Neural cell (in vitro differentiated cells): ENCODE data around the gene POGZ. TPM values are rescaled to one million over a fixed set of nuclear protein-coding genes. Genes with fewer than 3 reads are reported as not detected.

Source experiments
- H2AFZ ChIP-seq: fragments of 200-600, 300-800 bp; sonication (generic), shearing (Covaris generic); 2 replicates; pipeline ENCODE4 v1.6.0; 2014; ENCODE audit warnings: low read depth, mild to moderate bottlenecking, antibody characterized with exemption, low read length, moderate library complexity
- H3F3A ChIP-seq: fragments of 200-600 bp; shearing (Covaris generic); 2 replicates; pipeline ENCODE4 v1.6.1; 2016; ENCODE audit warnings: mild to moderate bottlenecking, moderate library complexity, mixed read lengths, antibody characterized with exemption, low read length; ENCODE audit not compliant: insufficient read depth, poor library complexity, severe bottlenecking
- H3K27ac ChIP-seq: fragments of 200-600, 300-800 bp; sonication (generic), shearing (Covaris generic); 2 replicates; pipeline ENCODE4 v1.5.1; 2014; ENCODE audit warnings: mild to moderate bottlenecking, low read length, moderate library complexity
- H3K27me3 ChIP-seq: fragments of 300-800, 200-600 bp; sonication (generic), shearing (Covaris generic); 2 replicates; pipeline ENCODE4 v1.6.0; 2014; ENCODE audit warnings: mild to moderate bottlenecking, low read depth, low read length, moderate library complexity; ENCODE audit not compliant: insufficient read depth
- H3K36me3 ChIP-seq: fragments of 300-800, 200-600 bp; sonication (generic), shearing (Covaris generic); 2 replicates; pipeline ENCODE4 v1.5.1; 2014; ENCODE audit warnings: mild to moderate bottlenecking, antibody characterized with exemption, low read length, moderate library complexity; ENCODE audit not compliant: insufficient read depth
- H3K4me2 ChIP-seq: fragments of 300-800, 200-600 bp; sonication (generic), shearing (Covaris generic); 2 replicates; pipeline ENCODE4 v1.6.0; 2014; ENCODE audit warnings: mild to moderate bottlenecking, low read length
- H3K4me3 ChIP-seq: fragments of 300-800, 200-600 bp; sonication (generic), shearing (Covaris generic); 2 replicates; pipeline ENCODE4 v1.5.1; 2014; ENCODE audit warnings: mild to moderate bottlenecking, low read length, moderate library complexity
- H3K79me2 ChIP-seq: fragments of 200-600 bp; shearing (Covaris generic); replicated peaks from 2 replicates; pipeline ENCODE4 v1.6.0; 2014; ENCODE audit warnings: mild to moderate bottlenecking, low read length, moderate library complexity; ENCODE audit not compliant: insufficient read depth
- H3K9ac ChIP-seq: fragments of 300-800, 200-600 bp; sonication (generic), shearing (Covaris generic); 2 replicates; pipeline ENCODE4 v1.6.1; 2016; ENCODE audit warnings: mild to moderate bottlenecking, low read length, mixed read lengths
- H3K9me2 ChIP-seq: fragments of 200-600 bp; shearing (Covaris generic); 2 replicates; pipeline ENCODE4 v1.6.1; 2016; ENCODE audit warnings: mild to moderate bottlenecking, low read length, mixed read lengths; ENCODE audit not compliant: insufficient read depth
- H3K9me3 ChIP-seq: fragments of 200-600, 300-800 bp; sonication (generic), shearing (Covaris generic); 2 replicates; pipeline ENCODE4 v1.6.1; 2016; ENCODE audit warnings: mild to moderate bottlenecking, mixed run types, low read length, moderate library complexity, mixed read lengths
- H4K20me1 ChIP-seq: fragments of 200-600 bp; shearing (Covaris generic); 2 replicates; pipeline ENCODE4 v1.6.1; 2016; ENCODE audit warnings: mild to moderate bottlenecking, mixed run types; ENCODE audit not compliant: insufficient read depth
- EZH2 ChIP-seq: fragments of 200-600, 300-800 bp; shearing (Covaris generic), sonication (generic); IDR thresholded peaks from 2 replicates; pipeline ENCODE4 v1.6.1; 2014; ENCODE audit warnings: antibody characterized with exemption, low read length, borderline replicate concordance, mild to moderate bottlenecking; ENCODE audit not compliant: insufficient read depth, poor library complexity, severe bottlenecking
- MXI1 ChIP-seq: fragments of 450-650 bp; conservative IDR thresholded peaks from 2 replicates; pipeline ENCODE4 v1.6.1; 2014; ENCODE audit warnings: antibody characterized with exemption, mild to moderate bottlenecking; ENCODE audit not compliant: poor library complexity, severe bottlenecking
- POLR2AphosphoS5 ChIP-seq: IDR thresholded peaks from 2 replicates; pipeline ENCODE4 v1.6.1; 2012
- RAD21 ChIP-seq: fragments of 450-650 bp; conservative IDR thresholded peaks from 2 replicates; pipeline ENCODE4 v1.6.1; 2014; ENCODE audit warnings: antibody characterized with exemption, mild to moderate bottlenecking, moderate library complexity
- SMC3 ChIP-seq: fragments of 450-650 bp; conservative IDR thresholded peaks from 2 replicates; pipeline ENCODE4 v1.6.1; 2014; ENCODE audit warnings: antibody characterized with exemption, mild to moderate bottlenecking, moderate library complexity; ENCODE audit not compliant: poor library complexity
- TAF1 ChIP-seq: IDR thresholded peaks from 2 replicates; pipeline ENCODE4 v1.6.1; 2012; ENCODE audit warnings: low read depth
- polyA plus RNA-seq: library from polyadenylated mRNA; depleted of rRNA; stranded (reverse); fragments of >200 nt; gene quantifications from 2 replicates; pipeline ENCODE4 v1.2.3, GENCODE V29; 2014
- TF ChIP-seq, protein P1 (sequence below): fragments of 450-650 bp; IDR thresholded peaks from 2 replicates; pipeline ENCODE4 v1.5.1; 2014; ENCODE audit warnings: antibody characterized with exemption, mild to moderate bottlenecking, moderate library complexity; ENCODE audit not compliant: poor library complexity, severe bottlenecking
- TF ChIP-seq, protein P2 (sequence below): IDR thresholded peaks from 2 replicates; pipeline ENCODE4 v1.6.1; 2012; ENCODE audit warnings: borderline replicate concordance

The POGZ gene
- polyA plus RNA-seq, 1 donor from 2014 or later: 50.2 TPM

DNA sequence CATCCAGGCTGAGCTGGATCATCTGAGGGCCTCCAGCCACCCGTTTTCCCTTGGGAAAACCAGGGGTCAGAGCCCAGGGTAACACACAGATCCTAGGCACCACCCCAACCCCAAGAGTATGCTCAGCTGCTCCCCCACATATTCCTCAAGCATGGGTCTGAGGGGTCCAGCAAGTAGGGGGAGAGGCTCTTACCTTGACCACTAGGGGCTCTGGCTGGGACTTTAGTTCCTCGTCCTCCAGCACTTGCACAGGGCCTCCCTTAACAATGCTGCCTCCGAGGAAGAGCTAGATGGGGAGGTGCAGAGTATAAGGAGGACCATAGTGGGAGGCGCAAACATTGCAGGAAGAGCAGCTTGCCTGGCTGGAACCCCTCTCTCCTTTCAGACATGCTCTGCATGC is 94.3 kb downstream of the POGZ start:
- peaks cover 5% of the 10 kb centered on the region for H3K9me3 ChIP-seq
- TF ChIP-seq EZH2 (no peak), MXI1 (no peak), TAF1 (no peak), POLR2AphosphoS5 (no peak)
- H3K4me3 ChIP-seq: no peak overlapping the region
- H3K4me2 ChIP-seq: no peak overlapping the region
- H3K9me2 ChIP-seq: no peaks in the 10 kb centered on the region
- no peak overlapping the region for H3K9ac ChIP-seq
- H3K79me2 ChIP-seq: no peaks in the 10 kb centered on the region
- no peaks in the 10 kb centered on the region for H3K36me3 ChIP-seq
- H3K27me3 ChIP-seq: no peaks in the 10 kb centered on the region
- H3F3A ChIP-seq: no peaks in the 10 kb centered on the region
- no peaks in the 10 kb centered on the region for H4K20me1 ChIP-seq
- H2AFZ ChIP-seq: no peak overlapping the region
- H3K27ac ChIP-seq: no peak overlapping the region

DNA sequence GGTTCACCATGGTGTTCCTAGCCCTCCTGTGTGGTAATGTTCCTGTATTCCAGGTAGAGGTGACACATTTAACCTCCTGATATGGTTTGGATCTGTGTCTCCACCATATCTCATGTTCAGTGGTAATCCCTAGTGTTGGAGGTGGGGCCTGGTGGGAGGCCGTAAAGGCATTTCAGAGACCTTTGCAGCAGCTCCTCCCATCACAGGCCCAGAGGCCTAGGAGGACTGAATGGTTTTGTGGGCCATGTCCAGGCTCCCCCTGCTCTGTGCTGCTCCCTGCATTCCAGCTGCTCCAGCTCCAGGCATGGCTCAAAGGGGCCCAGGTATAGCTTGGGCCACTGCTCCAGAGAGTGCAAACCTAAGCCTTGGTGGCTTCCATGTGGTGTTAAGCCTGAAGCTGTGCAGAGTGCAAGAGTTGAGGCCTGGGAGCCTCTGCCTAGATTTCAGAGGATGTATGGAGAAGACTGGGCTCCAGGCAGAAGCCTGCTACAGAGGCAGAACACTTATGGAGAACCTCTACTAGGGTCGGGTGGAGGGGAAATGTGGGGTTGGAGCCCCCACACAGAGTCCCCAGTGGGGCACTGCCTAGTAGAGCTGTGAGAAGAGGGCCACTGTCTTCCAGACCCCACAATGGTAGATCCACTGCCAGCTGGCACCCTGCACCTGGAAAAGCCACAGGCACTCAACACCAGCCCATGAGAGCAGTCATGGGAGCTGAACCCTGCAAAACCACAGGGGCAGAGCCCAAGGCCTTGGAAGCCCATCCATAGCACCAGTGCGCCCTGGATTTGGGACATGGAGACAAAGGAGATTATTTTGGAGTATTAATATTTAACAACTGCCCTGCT is 96.8 kb downstream of the POGZ start:
- Histone ChIP-seq H3K9me2 (no peaks in the 10 kb centered on the region), H2AFZ (no peak overlapping the region), H3K36me3 (no peaks in the 10 kb centered on the region)

DNA sequence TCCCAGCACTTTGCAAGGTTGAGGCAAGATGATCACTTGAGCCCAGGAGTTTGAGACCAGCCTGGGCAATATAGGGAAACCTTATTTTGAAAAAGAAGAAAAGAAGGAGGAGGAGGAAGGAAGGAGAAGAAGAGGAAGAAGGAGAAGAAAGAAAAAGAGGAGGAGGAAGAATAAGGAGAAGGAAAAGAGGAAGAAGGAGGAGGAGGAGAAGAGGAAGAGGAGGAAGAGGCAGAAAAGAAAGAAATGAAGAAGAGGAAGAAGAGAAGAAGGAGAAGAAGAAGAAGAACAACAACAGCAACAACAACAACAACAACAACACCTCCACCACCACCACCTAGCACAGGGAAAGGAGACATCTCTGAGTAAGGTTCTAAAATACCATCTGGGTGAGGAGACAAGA is 97.4 kb downstream of the POGZ start:
- Histone ChIP-seq H3K9ac (no peak overlapping the region), H3K79me2 (no peaks in the 10 kb centered on the region), H3K27ac (no peak overlapping the region)

More for the DNA sequence above, 96.8 kb downstream of the POGZ start:
- Histone ChIP-seq H4K20me1 (no peaks in the 10 kb centered on the region), H3K27me3 (no peaks in the 10 kb centered on the region), H3K9ac (no peak overlapping the region), H3K27ac (no peak overlapping the region), H3K4me3 (no peak overlapping the region), H3K4me2 (no peak overlapping the region), H3F3A (no peaks in the 10 kb centered on the region), H3K79me2 (no peaks in the 10 kb centered on the region), H3K9me3 (peaks cover 5% of the 10 kb centered on the region)
- TF ChIP-seq RAD21: no peak
- no peak for TF ChIP-seq TAF1

DNA sequence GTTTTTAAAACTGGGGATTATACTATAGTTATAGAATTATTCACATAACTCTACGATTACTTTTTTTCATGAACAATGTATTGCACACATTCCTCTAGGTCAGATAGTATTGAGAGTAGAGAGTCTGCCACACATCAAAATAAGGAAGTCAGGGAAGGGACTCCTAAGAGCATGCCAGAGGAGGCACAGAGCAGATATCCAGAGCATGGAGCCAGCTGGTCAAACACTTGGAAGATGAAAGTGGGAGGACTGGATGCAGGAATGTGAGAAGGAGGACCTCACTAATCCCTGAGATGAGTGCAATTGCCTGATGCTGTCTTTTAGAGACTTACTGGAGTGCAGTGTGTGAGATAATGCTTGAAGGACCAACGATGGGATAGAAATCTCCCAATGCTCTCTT is 102.6 kb downstream of the POGZ start:
- Histone ChIP-seq H3K27me3 (no peaks in the 10 kb centered on the region), H3K9me2 (no peaks in the 10 kb centered on the region), H3K36me3 (no peaks in the 10 kb centered on the region), H2AFZ (no peak overlapping the region), H3K9ac (no peak overlapping the region), H3K27ac (no peak overlapping the region), H3K4me3 (no peak overlapping the region), H3K79me2 (no peaks in the 10 kb centered on the region), H3F3A (no peaks in the 10 kb centered on the region), H3K4me2 (no peak overlapping the region), H4K20me1 (no peaks in the 10 kb centered on the region), H3K9me3 (no peaks in the 10 kb centered on the region)
- TF ChIP-seq RAD21 (no peak), EZH2 (no peak), POLR2AphosphoS5 (no peak), SMC3 (no peak), MXI1 (no peak)
- TF ChIP-seq, protein P1, sequence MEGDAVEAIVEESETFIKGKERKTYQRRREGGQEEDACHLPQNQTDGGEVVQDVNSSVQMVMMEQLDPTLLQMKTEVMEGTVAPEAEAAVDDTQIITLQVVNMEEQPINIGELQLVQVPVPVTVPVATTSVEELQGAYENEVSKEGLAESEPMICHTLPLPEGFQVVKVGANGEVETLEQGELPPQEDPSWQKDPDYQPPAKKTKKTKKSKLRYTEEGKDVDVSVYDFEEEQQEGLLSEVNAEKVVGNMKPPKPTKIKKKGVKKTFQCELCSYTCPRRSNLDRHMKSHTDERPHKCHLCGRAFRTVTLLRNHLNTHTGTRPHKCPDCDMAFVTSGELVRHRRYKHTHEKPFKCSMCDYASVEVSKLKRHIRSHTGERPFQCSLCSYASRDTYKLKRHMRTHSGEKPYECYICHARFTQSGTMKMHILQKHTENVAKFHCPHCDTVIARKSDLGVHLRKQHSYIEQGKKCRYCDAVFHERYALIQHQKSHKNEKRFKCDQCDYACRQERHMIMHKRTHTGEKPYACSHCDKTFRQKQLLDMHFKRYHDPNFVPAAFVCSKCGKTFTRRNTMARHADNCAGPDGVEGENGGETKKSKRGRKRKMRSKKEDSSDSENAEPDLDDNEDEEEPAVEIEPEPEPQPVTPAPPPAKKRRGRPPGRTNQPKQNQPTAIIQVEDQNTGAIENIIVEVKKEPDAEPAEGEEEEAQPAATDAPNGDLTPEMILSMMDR: no peak
- TF ChIP-seq, protein P2, sequence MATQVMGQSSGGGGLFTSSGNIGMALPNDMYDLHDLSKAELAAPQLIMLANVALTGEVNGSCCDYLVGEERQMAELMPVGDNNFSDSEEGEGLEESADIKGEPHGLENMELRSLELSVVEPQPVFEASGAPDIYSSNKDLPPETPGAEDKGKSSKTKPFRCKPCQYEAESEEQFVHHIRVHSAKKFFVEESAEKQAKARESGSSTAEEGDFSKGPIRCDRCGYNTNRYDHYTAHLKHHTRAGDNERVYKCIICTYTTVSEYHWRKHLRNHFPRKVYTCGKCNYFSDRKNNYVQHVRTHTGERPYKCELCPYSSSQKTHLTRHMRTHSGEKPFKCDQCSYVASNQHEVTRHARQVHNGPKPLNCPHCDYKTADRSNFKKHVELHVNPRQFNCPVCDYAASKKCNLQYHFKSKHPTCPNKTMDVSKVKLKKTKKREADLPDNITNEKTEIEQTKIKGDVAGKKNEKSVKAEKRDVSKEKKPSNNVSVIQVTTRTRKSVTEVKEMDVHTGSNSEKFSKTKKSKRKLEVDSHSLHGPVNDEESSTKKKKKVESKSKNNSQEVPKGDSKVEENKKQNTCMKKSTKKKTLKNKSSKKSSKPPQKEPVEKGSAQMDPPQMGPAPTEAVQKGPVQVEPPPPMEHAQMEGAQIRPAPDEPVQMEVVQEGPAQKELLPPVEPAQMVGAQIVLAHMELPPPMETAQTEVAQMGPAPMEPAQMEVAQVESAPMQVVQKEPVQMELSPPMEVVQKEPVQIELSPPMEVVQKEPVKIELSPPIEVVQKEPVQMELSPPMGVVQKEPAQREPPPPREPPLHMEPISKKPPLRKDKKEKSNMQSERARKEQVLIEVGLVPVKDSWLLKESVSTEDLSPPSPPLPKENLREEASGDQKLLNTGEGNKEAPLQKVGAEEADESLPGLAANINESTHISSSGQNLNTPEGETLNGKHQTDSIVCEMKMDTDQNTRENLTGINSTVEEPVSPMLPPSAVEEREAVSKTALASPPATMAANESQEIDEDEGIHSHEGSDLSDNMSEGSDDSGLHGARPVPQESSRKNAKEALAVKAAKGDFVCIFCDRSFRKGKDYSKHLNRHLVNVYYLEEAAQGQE: no peak

More for the DNA sequence above, 97.4 kb downstream of the POGZ start:
- no peak overlapping the region for H2AFZ ChIP-seq
- H3F3A ChIP-seq: no peaks in the 10 kb centered on the region
- peaks cover 5% of the 10 kb centered on the region for H3K9me3 ChIP-seq
- H3K27me3 ChIP-seq: no peaks in the 10 kb centered on the region
- no peak overlapping the region for H3K4me3 ChIP-seq
- H3K36me3 ChIP-seq: no peaks in the 10 kb centered on the region
- H4K20me1 ChIP-seq: no peaks in the 10 kb centered on the region
- H3K9me2 ChIP-seq: no peaks in the 10 kb centered on the region
- TF ChIP-seq EZH2: no peak
- no peak overlapping the region for H3K4me2 ChIP-seq
